Ishikawa (cell line): Measurements from ENCODE around the gene UXT.

Experiments
- CREB1 ChIP-seq: IDR thresholded peaks from 2 replicates; pipeline ENCODE4 v1.6.1; 2012; ENCODE audit warnings: low read depth
- EGR1 ChIP-seq: IDR thresholded peaks from 2 replicates; pipeline ENCODE4 v1.6.1; 2012
- EP300 ChIP-seq: IDR thresholded peaks from 2 replicates; pipeline ENCODE4 v1.6.1; 2012; ENCODE audit warnings: borderline replicate concordance
- FOXM1 ChIP-seq: IDR thresholded peaks from 2 replicates; pipeline ENCODE4 v1.6.1; 2012; ENCODE audit warnings: low read depth, borderline replicate concordance
- NFIC ChIP-seq: IDR thresholded peaks from 2 replicates; pipeline ENCODE4 v1.6.1; 2012
- RAD21 ChIP-seq: IDR thresholded peaks from 2 replicates; pipeline ENCODE4 v1.6.1; 2012; ENCODE audit warnings: low read depth
- TAF1 ChIP-seq: IDR thresholded peaks from 2 replicates; pipeline ENCODE4 v1.6.1; 2012; ENCODE audit warnings: low read depth, mild to moderate bottlenecking
- TCF12 ChIP-seq: IDR thresholded peaks from 2 replicates; pipeline ENCODE4 v1.6.1; 2012; ENCODE audit warnings: low read depth
- TEAD4 ChIP-seq: IDR thresholded peaks from 2 replicates; pipeline ENCODE4 v1.6.1; 2012
- YY1 ChIP-seq: IDR thresholded peaks from 2 replicates; pipeline ENCODE4 v1.6.1; 2012; ENCODE audit warnings: low read depth
- TF ChIP-seq, protein P1 (sequence below): IDR thresholded peaks from 2 replicates; pipeline ENCODE4 v1.6.1; 2012
- TF ChIP-seq, protein P2 (sequence below): IDR thresholded peaks from 2 replicates; pipeline ENCODE4 v1.6.1; 2012

GRCh38 chrX:47704736-47705135, 45.8 kb upstream of the UXT start:
- no peak for TF ChIP-seq RAD21
- no peak for TF ChIP-seq FOXM1
- no peak for TF ChIP-seq EP300
- TF ChIP-seq CREB1, result no peak
- TF ChIP-seq EGR1, result no peak
- TF ChIP-seq, protein P1, sequence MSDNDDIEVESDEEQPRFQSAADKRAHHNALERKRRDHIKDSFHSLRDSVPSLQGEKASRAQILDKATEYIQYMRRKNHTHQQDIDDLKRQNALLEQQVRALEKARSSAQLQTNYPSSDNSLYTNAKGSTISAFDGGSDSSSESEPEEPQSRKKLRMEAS, result no peak
- TF ChIP-seq, protein P2, sequence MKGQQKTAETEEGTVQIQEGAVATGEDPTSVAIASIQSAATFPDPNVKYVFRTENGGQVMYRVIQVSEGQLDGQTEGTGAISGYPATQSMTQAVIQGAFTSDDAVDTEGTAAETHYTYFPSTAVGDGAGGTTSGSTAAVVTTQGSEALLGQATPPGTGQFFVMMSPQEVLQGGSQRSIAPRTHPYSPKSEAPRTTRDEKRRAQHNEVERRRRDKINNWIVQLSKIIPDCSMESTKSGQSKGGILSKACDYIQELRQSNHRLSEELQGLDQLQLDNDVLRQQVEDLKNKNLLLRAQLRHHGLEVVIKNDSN, result no peak
- no peak for TF ChIP-seq TEAD4
- TF ChIP-seq TAF1, result no peak
- TF ChIP-seq NFIC, result no peak
- no peak for TF ChIP-seq TCF12
- no peak for TF ChIP-seq YY1
